Neural cell (in vitro differentiated cells): ENCODE results near the gene PLEKHF1. TPM values are rescaled to one million over a fixed set of nuclear protein-coding genes. Genes with fewer than 3 reads are reported as not detected.
"Not testable (repeated sequence)": the region's sequence is repeated elsewhere in the genome, so short reads cannot be mapped to it uniquely, and the experiment has no call there.

Experiments
- H2AFZ ChIP-seq: fragments of 200-600, 300-800 bp; sonication (generic), shearing (Covaris generic); 2 replicates; pipeline ENCODE4 v1.6.0; 2014; ENCODE audit warnings: low read depth, mild to moderate bottlenecking, antibody characterized with exemption, low read length, moderate library complexity
- H3F3A ChIP-seq: fragments of 200-600 bp; shearing (Covaris generic); 2 replicates; pipeline ENCODE4 v1.6.1; 2016; ENCODE audit warnings: mild to moderate bottlenecking, moderate library complexity, mixed read lengths, antibody characterized with exemption, low read length; ENCODE audit not compliant: insufficient read depth, poor library complexity, severe bottlenecking
- H3K27ac ChIP-seq: fragments of 200-600, 300-800 bp; sonication (generic), shearing (Covaris generic); 2 replicates; pipeline ENCODE4 v1.5.1; 2014; ENCODE audit warnings: mild to moderate bottlenecking, low read length, moderate library complexity
- H3K27me3 ChIP-seq: fragments of 300-800, 200-600 bp; sonication (generic), shearing (Covaris generic); 2 replicates; pipeline ENCODE4 v1.6.0; 2014; ENCODE audit warnings: mild to moderate bottlenecking, low read depth, low read length, moderate library complexity; ENCODE audit not compliant: insufficient read depth
- H3K36me3 ChIP-seq: fragments of 300-800, 200-600 bp; sonication (generic), shearing (Covaris generic); 2 replicates; pipeline ENCODE4 v1.5.1; 2014; ENCODE audit warnings: mild to moderate bottlenecking, antibody characterized with exemption, low read length, moderate library complexity; ENCODE audit not compliant: insufficient read depth
- H3K4me2 ChIP-seq: fragments of 300-800, 200-600 bp; sonication (generic), shearing (Covaris generic); 2 replicates; pipeline ENCODE4 v1.6.0; 2014; ENCODE audit warnings: mild to moderate bottlenecking, low read length
- H3K4me3 ChIP-seq: fragments of 300-800, 200-600 bp; sonication (generic), shearing (Covaris generic); 2 replicates; pipeline ENCODE4 v1.5.1; 2014; ENCODE audit warnings: mild to moderate bottlenecking, low read length, moderate library complexity
- H3K79me2 ChIP-seq: fragments of 200-600 bp; shearing (Covaris generic); replicated peaks from 2 replicates; pipeline ENCODE4 v1.6.0; 2014; ENCODE audit warnings: mild to moderate bottlenecking, low read length, moderate library complexity; ENCODE audit not compliant: insufficient read depth
- H3K9ac ChIP-seq: fragments of 300-800, 200-600 bp; sonication (generic), shearing (Covaris generic); 2 replicates; pipeline ENCODE4 v1.6.1; 2016; ENCODE audit warnings: mild to moderate bottlenecking, low read length, mixed read lengths
- H3K9me2 ChIP-seq: fragments of 200-600 bp; shearing (Covaris generic); 2 replicates; pipeline ENCODE4 v1.6.1; 2016; ENCODE audit warnings: mild to moderate bottlenecking, low read length, mixed read lengths; ENCODE audit not compliant: insufficient read depth
- H3K9me3 ChIP-seq: fragments of 200-600, 300-800 bp; sonication (generic), shearing (Covaris generic); 2 replicates; pipeline ENCODE4 v1.6.1; 2016; ENCODE audit warnings: mild to moderate bottlenecking, mixed run types, low read length, moderate library complexity, mixed read lengths
- H4K20me1 ChIP-seq: fragments of 200-600 bp; shearing (Covaris generic); 2 replicates; pipeline ENCODE4 v1.6.1; 2016; ENCODE audit warnings: mild to moderate bottlenecking, mixed run types; ENCODE audit not compliant: insufficient read depth
- EP300 ChIP-seq: fragments of 450-650 bp; conservative IDR thresholded peaks from 2 replicates; pipeline ENCODE4 v1.6.1; 2014; ENCODE audit warnings: antibody characterized with exemption, mild to moderate bottlenecking, moderate library complexity; ENCODE audit not compliant: poor library complexity, severe bottlenecking
- EZH2 ChIP-seq: fragments of 200-600, 300-800 bp; shearing (Covaris generic), sonication (generic); IDR thresholded peaks from 2 replicates; pipeline ENCODE4 v1.6.1; 2014; ENCODE audit warnings: antibody characterized with exemption, low read length, borderline replicate concordance, mild to moderate bottlenecking; ENCODE audit not compliant: insufficient read depth, poor library complexity, severe bottlenecking
- MXI1 ChIP-seq: fragments of 450-650 bp; conservative IDR thresholded peaks from 2 replicates; pipeline ENCODE4 v1.6.1; 2014; ENCODE audit warnings: antibody characterized with exemption, mild to moderate bottlenecking; ENCODE audit not compliant: poor library complexity, severe bottlenecking
- POLR2AphosphoS5 ChIP-seq: IDR thresholded peaks from 2 replicates; pipeline ENCODE4 v1.6.1; 2012
- RAD21 ChIP-seq: fragments of 450-650 bp; conservative IDR thresholded peaks from 2 replicates; pipeline ENCODE4 v1.6.1; 2014; ENCODE audit warnings: antibody characterized with exemption, mild to moderate bottlenecking, moderate library complexity
- SMC3 ChIP-seq: fragments of 450-650 bp; conservative IDR thresholded peaks from 2 replicates; pipeline ENCODE4 v1.6.1; 2014; ENCODE audit warnings: antibody characterized with exemption, mild to moderate bottlenecking, moderate library complexity; ENCODE audit not compliant: poor library complexity
- TAF1 ChIP-seq: IDR thresholded peaks from 2 replicates; pipeline ENCODE4 v1.6.1; 2012; ENCODE audit warnings: low read depth
- polyA plus RNA-seq: library from polyadenylated mRNA; depleted of rRNA; stranded (reverse); fragments of >200 nt; gene quantifications from 2 replicates; pipeline ENCODE4 v1.2.3, GENCODE V29; 2014
- TF ChIP-seq, protein P1 (sequence below): fragments of 450-650 bp; IDR thresholded peaks from 2 replicates; pipeline ENCODE4 v1.5.1; 2014; ENCODE audit warnings: antibody characterized with exemption, mild to moderate bottlenecking, moderate library complexity; ENCODE audit not compliant: poor library complexity, severe bottlenecking
- TF ChIP-seq, protein P2 (sequence below): IDR thresholded peaks from 2 replicates; pipeline ENCODE4 v1.6.1; 2012; ENCODE audit warnings: borderline replicate concordance

The PLEKHF1 gene
- polyA plus RNA-seq, 1 donor from 2014 or later, result not detected

DNA sequence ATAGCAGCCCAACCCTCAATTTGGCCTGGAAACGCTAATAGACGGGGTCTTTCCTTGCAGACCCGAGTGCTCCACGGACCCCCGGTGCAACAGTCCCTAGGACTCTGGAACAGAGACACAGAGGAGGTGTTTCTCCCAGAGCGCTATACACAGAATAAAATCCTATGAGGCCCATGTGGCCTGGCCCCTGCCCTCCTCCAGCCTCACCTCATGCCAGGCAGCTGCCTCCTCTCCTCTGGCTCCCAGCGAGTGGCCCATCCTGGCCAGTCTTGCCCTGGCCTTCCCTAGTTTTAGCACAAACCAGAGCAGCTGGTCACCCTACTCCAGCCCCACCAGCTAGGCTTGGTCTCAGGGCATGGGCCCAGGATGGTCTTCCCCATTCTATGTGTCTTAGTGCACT, 38.9 kb upstream of the PLEKHF1 start:
- no peak overlapping the region for H3K4me3 ChIP-seq

DNA sequence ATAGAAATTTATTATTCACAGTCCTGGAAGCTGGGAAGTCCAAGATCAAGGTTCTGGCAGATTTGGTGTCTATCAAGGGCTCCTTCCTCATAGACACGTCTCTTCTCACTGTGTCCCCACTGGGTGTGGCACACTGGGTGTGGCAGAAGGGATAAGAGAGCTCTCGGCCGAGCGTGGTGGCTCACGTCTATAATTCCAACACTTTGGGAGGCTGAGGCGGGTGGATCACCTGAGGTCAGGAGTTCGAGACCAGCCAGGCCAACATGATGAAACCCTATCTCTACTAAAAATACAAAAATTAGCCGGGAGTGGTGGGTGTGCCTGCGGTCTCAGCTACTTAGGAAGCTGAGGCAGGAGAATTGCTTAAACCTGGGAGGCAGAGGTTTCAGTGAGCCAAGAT, 38.4 kb upstream of the PLEKHF1 start:
- not testable (repeated sequence) for H3K79me2 ChIP-seq, H3K9me2 ChIP-seq, H4K20me1 ChIP-seq, H2AFZ ChIP-seq, H3F3A ChIP-seq, H3K4me2 ChIP-seq, H3K36me3 ChIP-seq, H3K9me3 ChIP-seq, H3K27me3 ChIP-seq, H3K9ac ChIP-seq, H3K4me3 ChIP-seq, H3K27ac ChIP-seq

More for the DNA sequence above, 38.9 kb upstream of the PLEKHF1 start:
- H3F3A ChIP-seq, result no peaks in the 10 kb centered on the region
- H3K27ac ChIP-seq, result no peak overlapping the region
- H3K4me2 ChIP-seq, result no peak overlapping the region
- no peaks in the 10 kb centered on the region for H3K9me2 ChIP-seq
- no peaks in the 10 kb centered on the region for H3K79me2 ChIP-seq
- no peaks in the 10 kb centered on the region for H4K20me1 ChIP-seq
- no peaks in the 10 kb centered on the region for H3K36me3 ChIP-seq
- no peaks in the 10 kb centered on the region for H3K9me3 ChIP-seq
- H2AFZ ChIP-seq, result no peak overlapping the region
- no peak overlapping the region for H3K9ac ChIP-seq
- H3K27me3 ChIP-seq, result no peaks in the 10 kb centered on the region
- TF ChIP-seq TAF1 (no peak), POLR2AphosphoS5 (no peak), EP300 (no peak), MXI1 (no peak), SMC3 (no peak), EZH2 (no peak), RAD21 (no peak)
- TF ChIP-seq, protein P1, sequence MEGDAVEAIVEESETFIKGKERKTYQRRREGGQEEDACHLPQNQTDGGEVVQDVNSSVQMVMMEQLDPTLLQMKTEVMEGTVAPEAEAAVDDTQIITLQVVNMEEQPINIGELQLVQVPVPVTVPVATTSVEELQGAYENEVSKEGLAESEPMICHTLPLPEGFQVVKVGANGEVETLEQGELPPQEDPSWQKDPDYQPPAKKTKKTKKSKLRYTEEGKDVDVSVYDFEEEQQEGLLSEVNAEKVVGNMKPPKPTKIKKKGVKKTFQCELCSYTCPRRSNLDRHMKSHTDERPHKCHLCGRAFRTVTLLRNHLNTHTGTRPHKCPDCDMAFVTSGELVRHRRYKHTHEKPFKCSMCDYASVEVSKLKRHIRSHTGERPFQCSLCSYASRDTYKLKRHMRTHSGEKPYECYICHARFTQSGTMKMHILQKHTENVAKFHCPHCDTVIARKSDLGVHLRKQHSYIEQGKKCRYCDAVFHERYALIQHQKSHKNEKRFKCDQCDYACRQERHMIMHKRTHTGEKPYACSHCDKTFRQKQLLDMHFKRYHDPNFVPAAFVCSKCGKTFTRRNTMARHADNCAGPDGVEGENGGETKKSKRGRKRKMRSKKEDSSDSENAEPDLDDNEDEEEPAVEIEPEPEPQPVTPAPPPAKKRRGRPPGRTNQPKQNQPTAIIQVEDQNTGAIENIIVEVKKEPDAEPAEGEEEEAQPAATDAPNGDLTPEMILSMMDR, result no peak
- TF ChIP-seq, protein P2, sequence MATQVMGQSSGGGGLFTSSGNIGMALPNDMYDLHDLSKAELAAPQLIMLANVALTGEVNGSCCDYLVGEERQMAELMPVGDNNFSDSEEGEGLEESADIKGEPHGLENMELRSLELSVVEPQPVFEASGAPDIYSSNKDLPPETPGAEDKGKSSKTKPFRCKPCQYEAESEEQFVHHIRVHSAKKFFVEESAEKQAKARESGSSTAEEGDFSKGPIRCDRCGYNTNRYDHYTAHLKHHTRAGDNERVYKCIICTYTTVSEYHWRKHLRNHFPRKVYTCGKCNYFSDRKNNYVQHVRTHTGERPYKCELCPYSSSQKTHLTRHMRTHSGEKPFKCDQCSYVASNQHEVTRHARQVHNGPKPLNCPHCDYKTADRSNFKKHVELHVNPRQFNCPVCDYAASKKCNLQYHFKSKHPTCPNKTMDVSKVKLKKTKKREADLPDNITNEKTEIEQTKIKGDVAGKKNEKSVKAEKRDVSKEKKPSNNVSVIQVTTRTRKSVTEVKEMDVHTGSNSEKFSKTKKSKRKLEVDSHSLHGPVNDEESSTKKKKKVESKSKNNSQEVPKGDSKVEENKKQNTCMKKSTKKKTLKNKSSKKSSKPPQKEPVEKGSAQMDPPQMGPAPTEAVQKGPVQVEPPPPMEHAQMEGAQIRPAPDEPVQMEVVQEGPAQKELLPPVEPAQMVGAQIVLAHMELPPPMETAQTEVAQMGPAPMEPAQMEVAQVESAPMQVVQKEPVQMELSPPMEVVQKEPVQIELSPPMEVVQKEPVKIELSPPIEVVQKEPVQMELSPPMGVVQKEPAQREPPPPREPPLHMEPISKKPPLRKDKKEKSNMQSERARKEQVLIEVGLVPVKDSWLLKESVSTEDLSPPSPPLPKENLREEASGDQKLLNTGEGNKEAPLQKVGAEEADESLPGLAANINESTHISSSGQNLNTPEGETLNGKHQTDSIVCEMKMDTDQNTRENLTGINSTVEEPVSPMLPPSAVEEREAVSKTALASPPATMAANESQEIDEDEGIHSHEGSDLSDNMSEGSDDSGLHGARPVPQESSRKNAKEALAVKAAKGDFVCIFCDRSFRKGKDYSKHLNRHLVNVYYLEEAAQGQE, result no peak
